ENCODE data around the gene HDAC5.

The HDAC5 gene

GRCh38 chr17:44076716-44077594 lies 46.5 kb downstream of the HDAC5 start:
- TF ChIP-seq YY1 (IDR thresholded peaks at IDR 0.05; ENCODE audit: insufficient read depth, insufficient read length) (no peak), SUZ12 (IDR thresholded peaks at IDR 0.05; ENCODE audit: extremely low read depth, insufficient read depth, insufficient read length) (no peak), ZNF274 (IDR thresholded peaks at IDR 0.05; ENCODE audit: low read depth, low read length) (no peak)
- H3K36me3 ChIP-seq (ENCODE audit: insufficient read depth, insufficient read length, low read length): peaks cover 84% of the 10 kb centered on the region
- peak overlapping the region; percentile 46 for H3K9ac ChIP-seq (ENCODE audit: insufficient read length, low read depth)
- no peaks in the 10 kb centered on the region for H3K9me3 ChIP-seq (ENCODE audit: insufficient read depth, low read length)
- no peak for DNase-seq (ENCODE audit: low read depth, low spot score)
- no peak overlapping the region for H3K4me3 ChIP-seq (ENCODE audit: insufficient read length, low read depth)
- H3K4me1 ChIP-seq (ENCODE audit: insufficient read depth, insufficient read length): peaks cover 18% of the 10 kb centered on the region
- H3K27me3 ChIP-seq (ENCODE audit: insufficient read depth, insufficient read length): no peaks in the 10 kb centered on the region

GRCh38 chr17:44075598-44076293 lies 47.7 kb downstream of the HDAC5 start:
- no peak overlapping the region for H3K9ac ChIP-seq (ENCODE audit: insufficient read length, low read depth)
- no peaks in the 10 kb centered on the region for H3K27me3 ChIP-seq (ENCODE audit: insufficient read depth, insufficient read length)
- H3K4me3 ChIP-seq (ENCODE audit: insufficient read length, low read depth): no peak overlapping the region
- no peak for TF ChIP-seq SUZ12 (IDR thresholded peaks at IDR 0.05; ENCODE audit: extremely low read depth, insufficient read depth, insufficient read length)
- TF ChIP-seq YY1 (IDR thresholded peaks at IDR 0.05; ENCODE audit: insufficient read depth, insufficient read length): no peak
- no peak for TF ChIP-seq ZNF274 (IDR thresholded peaks at IDR 0.05; ENCODE audit: low read depth, low read length)
- H3K4me1 ChIP-seq (ENCODE audit: insufficient read depth, insufficient read length): peaks cover 15% of the 10 kb centered on the region
- no peak for DNase-seq (ENCODE audit: low read depth, low spot score)
- H3K36me3 ChIP-seq (ENCODE audit: insufficient read depth, insufficient read length, low read length): peaks cover 76% of the 10 kb centered on the region
- no peaks in the 10 kb centered on the region for H3K9me3 ChIP-seq (ENCODE audit: insufficient read depth, low read length)

- peaks cover 67% of the 10 kb centered on the region for H3K36me3 ChIP-seq (ENCODE audit: insufficient read depth, insufficient read length, low read length)
- H3K9ac ChIP-seq (ENCODE audit: insufficient read length, low read depth): no peak overlapping the region
- no peaks in the 10 kb centered on the region for H3K27me3 ChIP-seq (ENCODE audit: insufficient read depth, insufficient read length)
- peaks cover 13% of the 10 kb centered on the region for H3K4me1 ChIP-seq (ENCODE audit: insufficient read depth, insufficient read length)
- TF ChIP-seq SUZ12 (IDR thresholded peaks at IDR 0.05; ENCODE audit: extremely low read depth, insufficient read depth, insufficient read length): no peak
- TF ChIP-seq ZNF274 (IDR thresholded peaks at IDR 0.05; ENCODE audit: low read depth, low read length): no peak
- TF ChIP-seq YY1 (IDR thresholded peaks at IDR 0.05; ENCODE audit: insufficient read depth, insufficient read length): no peak
- DNase-seq (ENCODE audit: low read depth, low spot score): no peak
- no peak overlapping the region for H3K4me3 ChIP-seq (ENCODE audit: insufficient read length, low read depth)
- H3K9me3 ChIP-seq (ENCODE audit: insufficient read depth, low read length): no peaks in the 10 kb centered on the region
Observed at GRCh38 chr17:44074911-44075285, 48.5 kb downstream of the HDAC5 start.

DNA sequence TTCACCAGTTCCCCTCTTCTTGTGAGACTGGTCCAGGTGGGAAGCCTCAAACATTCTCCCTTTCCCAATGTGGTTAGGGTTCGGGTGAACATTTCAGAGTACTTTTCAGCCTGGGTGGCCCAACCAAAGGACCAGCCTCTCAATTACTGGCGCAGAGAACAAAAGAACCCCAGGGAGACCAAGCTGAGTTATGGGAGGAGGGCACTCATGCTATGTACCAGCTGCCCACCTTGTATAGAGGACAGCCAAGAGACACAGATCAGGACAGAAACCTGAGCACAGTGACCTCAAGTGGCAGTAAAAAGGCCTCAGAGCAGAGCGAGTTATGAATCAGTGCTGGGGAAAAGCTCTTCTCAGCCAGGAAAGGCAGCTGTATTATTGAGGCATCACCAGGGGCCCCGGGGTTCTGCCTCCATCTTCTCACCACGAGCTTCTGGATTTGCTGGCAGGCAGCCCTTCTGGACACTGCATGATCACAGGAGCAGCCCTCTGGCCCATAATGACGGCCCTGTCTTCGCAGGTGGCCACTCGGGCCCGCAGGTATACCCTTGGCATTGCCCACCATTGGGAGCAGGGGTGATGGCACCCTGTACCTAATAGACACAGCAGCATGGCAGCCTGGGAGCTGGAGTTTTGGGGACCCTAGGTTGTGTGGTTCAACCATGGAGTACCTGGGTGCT lies 49.1 kb downstream of the HDAC5 start:
- Histone ChIP-seq H3K27me3 (ENCODE audit: insufficient read depth, insufficient read length) (no peaks in the 10 kb centered on the region), H3K4me1 (ENCODE audit: insufficient read depth, insufficient read length) (peaks cover 13% of the 10 kb centered on the region), H3K9me3 (ENCODE audit: insufficient read depth, low read length) (no peaks in the 10 kb centered on the region), H3K4me3 (ENCODE audit: insufficient read length, low read depth) (no peak overlapping the region), H3K9ac (ENCODE audit: insufficient read length, low read depth) (no peak overlapping the region), H3K36me3 (ENCODE audit: insufficient read depth, insufficient read length, low read length) (peaks cover 65% of the 10 kb centered on the region)
- TF ChIP-seq ZNF274 (IDR thresholded peaks at IDR 0.05; ENCODE audit: low read depth, low read length) (no peak), YY1 (IDR thresholded peaks at IDR 0.05; ENCODE audit: insufficient read depth, insufficient read length) (no peak), SUZ12 (IDR thresholded peaks at IDR 0.05; ENCODE audit: extremely low read depth, insufficient read depth, insufficient read length) (no peak)
- no peak for DNase-seq (ENCODE audit: low read depth, low spot score)

DNA sequence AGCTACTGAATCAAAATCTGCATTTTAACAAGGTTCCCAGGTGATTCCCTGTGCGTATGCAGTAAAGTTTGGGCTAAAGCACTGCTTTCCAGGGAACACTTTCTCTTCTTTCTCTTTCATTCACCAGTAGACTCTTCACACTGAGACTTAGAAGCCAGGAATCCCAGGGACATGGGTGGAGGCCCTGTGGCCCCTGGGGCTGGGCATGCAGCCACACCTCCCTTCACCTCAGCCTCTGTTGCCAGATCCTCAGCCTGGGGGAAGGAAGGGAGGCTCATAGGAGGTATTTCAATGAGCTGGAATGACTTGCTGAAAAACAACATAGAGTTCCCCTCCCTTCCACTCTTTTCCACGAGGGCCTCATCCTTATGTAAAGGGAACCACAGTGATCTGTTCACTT lies 51.7 kb downstream of the HDAC5 start:
- Histone ChIP-seq H3K9me3 (ENCODE audit: insufficient read depth, low read length) (no peaks in the 10 kb centered on the region), H3K4me3 (ENCODE audit: insufficient read length, low read depth) (peak overlapping the region; percentile 87), H3K4me1 (ENCODE audit: insufficient read depth, insufficient read length) (peaks cover 8% of the 10 kb centered on the region), H3K27me3 (ENCODE audit: insufficient read depth, insufficient read length) (no peaks in the 10 kb centered on the region), H3K36me3 (ENCODE audit: insufficient read depth, insufficient read length, low read length) (peaks cover 41% of the 10 kb centered on the region), H3K9ac (ENCODE audit: insufficient read length, low read depth) (peak overlapping the region; percentile 94)
- TF ChIP-seq YY1 (IDR thresholded peaks at IDR 0.05; ENCODE audit: insufficient read depth, insufficient read length) (no peak), SUZ12 (IDR thresholded peaks at IDR 0.05; ENCODE audit: extremely low read depth, insufficient read depth, insufficient read length) (no peak), ZNF274 (IDR thresholded peaks at IDR 0.05; ENCODE audit: low read depth, low read length) (no peak)
- DNase-seq (ENCODE audit: low read depth, low spot score): no peak

GRCh38 chr17:44071198-44071520 lies 52.3 kb downstream of the HDAC5 start:
- Histone ChIP-seq H3K9ac (ENCODE audit: insufficient read length, low read depth) (peak overlapping the region; percentile 94), H3K4me3 (ENCODE audit: insufficient read length, low read depth) (peak overlapping the region; percentile 87), H3K27me3 (ENCODE audit: insufficient read depth, insufficient read length) (no peaks in the 10 kb centered on the region), H3K4me1 (ENCODE audit: insufficient read depth, insufficient read length) (peaks cover 8% of the 10 kb centered on the region), H3K36me3 (ENCODE audit: insufficient read depth, insufficient read length, low read length) (peaks cover 35% of the 10 kb centered on the region), H3K9me3 (ENCODE audit: insufficient read depth, low read length) (no peaks in the 10 kb centered on the region)
- DNase-seq (ENCODE audit: low read depth, low spot score): no peak
- TF ChIP-seq ZNF274 (IDR thresholded peaks at IDR 0.05; ENCODE audit: low read depth, low read length) (no peak), YY1 (IDR thresholded peaks at IDR 0.05; ENCODE audit: insufficient read depth, insufficient read length) (no peak), SUZ12 (IDR thresholded peaks at IDR 0.05; ENCODE audit: extremely low read depth, insufficient read depth, insufficient read length) (no peak)
